ENCODE measurements around the gene C16orf96.

C16orf96 gene

GRCh38 chr16:4593086-4593485 lies 36.9 kb downstream of the C16orf96 start:
- TF ChIP-seq MAX (IDR thresholded peaks at IDR 0.05) (no peak), TAF1 (IDR thresholded peaks at IDR 0.05; ENCODE audit: low read depth) (no peak), FOXM1 (IDR thresholded peaks at IDR 0.05; ENCODE audit: borderline replicate concordance, low read depth) (0 out of 2 replicates have a peak, but pooled peaks have one; percentile 6), EGR1 (IDR thresholded peaks at IDR 0.05) (no peak), CREB1 (IDR thresholded peaks at IDR 0.05; ENCODE audit: low read depth) (no peak), TCF12 (IDR thresholded peaks at IDR 0.05; ENCODE audit: low read depth) (peak; percentile 87), TEAD4 (IDR thresholded peaks at IDR 0.05) (peak; percentile 28; the same call in 1 of the 2 replicates), EP300 (IDR thresholded peaks at IDR 0.05; ENCODE audit: borderline replicate concordance) (peak; percentile 72), RAD21 (IDR thresholded peaks at IDR 0.05; ENCODE audit: low read depth) (no peak), NFIC (IDR thresholded peaks at IDR 0.05) (peak; percentile 56; the same call in 1 of the 2 replicates)
- TF ChIP-seq, protein P1, sequence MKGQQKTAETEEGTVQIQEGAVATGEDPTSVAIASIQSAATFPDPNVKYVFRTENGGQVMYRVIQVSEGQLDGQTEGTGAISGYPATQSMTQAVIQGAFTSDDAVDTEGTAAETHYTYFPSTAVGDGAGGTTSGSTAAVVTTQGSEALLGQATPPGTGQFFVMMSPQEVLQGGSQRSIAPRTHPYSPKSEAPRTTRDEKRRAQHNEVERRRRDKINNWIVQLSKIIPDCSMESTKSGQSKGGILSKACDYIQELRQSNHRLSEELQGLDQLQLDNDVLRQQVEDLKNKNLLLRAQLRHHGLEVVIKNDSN (IDR thresholded peaks at IDR 0.05): no peak

- TF ChIP-seq YY1 (IDR thresholded peaks at IDR 0.05; ENCODE audit: low read depth) (no peak), EGR1 (IDR thresholded peaks at IDR 0.05) (no peak), MAX (IDR thresholded peaks at IDR 0.05) (no peak), TCF12 (IDR thresholded peaks at IDR 0.05; ENCODE audit: low read depth) (no peak), NFIC (IDR thresholded peaks at IDR 0.05) (no peak), RAD21 (IDR thresholded peaks at IDR 0.05; ENCODE audit: low read depth) (no peak), ZBTB7A (IDR thresholded peaks at IDR 0.05; ENCODE audit: low read depth) (no peak), FOXM1 (IDR thresholded peaks at IDR 0.05; ENCODE audit: borderline replicate concordance, low read depth) (no peak), CEBPB (IDR thresholded peaks at IDR 0.05) (no peak), CREB1 (IDR thresholded peaks at IDR 0.05; ENCODE audit: low read depth) (no peak), TEAD4 (IDR thresholded peaks at IDR 0.05) (no peak), EP300 (IDR thresholded peaks at IDR 0.05; ENCODE audit: borderline replicate concordance) (no peak), TAF1 (IDR thresholded peaks at IDR 0.05; ENCODE audit: low read depth) (no peak)
- TF ChIP-seq, protein P1 (IDR thresholded peaks at IDR 0.05): no peak
- TF ChIP-seq, protein P2, sequence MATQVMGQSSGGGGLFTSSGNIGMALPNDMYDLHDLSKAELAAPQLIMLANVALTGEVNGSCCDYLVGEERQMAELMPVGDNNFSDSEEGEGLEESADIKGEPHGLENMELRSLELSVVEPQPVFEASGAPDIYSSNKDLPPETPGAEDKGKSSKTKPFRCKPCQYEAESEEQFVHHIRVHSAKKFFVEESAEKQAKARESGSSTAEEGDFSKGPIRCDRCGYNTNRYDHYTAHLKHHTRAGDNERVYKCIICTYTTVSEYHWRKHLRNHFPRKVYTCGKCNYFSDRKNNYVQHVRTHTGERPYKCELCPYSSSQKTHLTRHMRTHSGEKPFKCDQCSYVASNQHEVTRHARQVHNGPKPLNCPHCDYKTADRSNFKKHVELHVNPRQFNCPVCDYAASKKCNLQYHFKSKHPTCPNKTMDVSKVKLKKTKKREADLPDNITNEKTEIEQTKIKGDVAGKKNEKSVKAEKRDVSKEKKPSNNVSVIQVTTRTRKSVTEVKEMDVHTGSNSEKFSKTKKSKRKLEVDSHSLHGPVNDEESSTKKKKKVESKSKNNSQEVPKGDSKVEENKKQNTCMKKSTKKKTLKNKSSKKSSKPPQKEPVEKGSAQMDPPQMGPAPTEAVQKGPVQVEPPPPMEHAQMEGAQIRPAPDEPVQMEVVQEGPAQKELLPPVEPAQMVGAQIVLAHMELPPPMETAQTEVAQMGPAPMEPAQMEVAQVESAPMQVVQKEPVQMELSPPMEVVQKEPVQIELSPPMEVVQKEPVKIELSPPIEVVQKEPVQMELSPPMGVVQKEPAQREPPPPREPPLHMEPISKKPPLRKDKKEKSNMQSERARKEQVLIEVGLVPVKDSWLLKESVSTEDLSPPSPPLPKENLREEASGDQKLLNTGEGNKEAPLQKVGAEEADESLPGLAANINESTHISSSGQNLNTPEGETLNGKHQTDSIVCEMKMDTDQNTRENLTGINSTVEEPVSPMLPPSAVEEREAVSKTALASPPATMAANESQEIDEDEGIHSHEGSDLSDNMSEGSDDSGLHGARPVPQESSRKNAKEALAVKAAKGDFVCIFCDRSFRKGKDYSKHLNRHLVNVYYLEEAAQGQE (IDR thresholded peaks at IDR 0.05; ENCODE audit: low read depth): no peak
These were observed 38.6 kb downstream of the C16orf96 start for GRCh38 chr16:4594433-4595410.

GRCh38 chr16:4597174-4597573 lies 41.0 kb downstream of the C16orf96 start:
- TF ChIP-seq CREB1 (IDR thresholded peaks at IDR 0.05; ENCODE audit: low read depth) (no peak), CEBPB (IDR thresholded peaks at IDR 0.05) (no peak), YY1 (IDR thresholded peaks at IDR 0.05; ENCODE audit: low read depth) (no peak), MAX (IDR thresholded peaks at IDR 0.05) (no peak), EP300 (IDR thresholded peaks at IDR 0.05; ENCODE audit: borderline replicate concordance) (no peak), TCF12 (IDR thresholded peaks at IDR 0.05; ENCODE audit: low read depth) (no peak), FOXM1 (IDR thresholded peaks at IDR 0.05; ENCODE audit: borderline replicate concordance, low read depth) (no peak), ZBTB7A (IDR thresholded peaks at IDR 0.05; ENCODE audit: low read depth) (no peak), RAD21 (IDR thresholded peaks at IDR 0.05; ENCODE audit: low read depth) (no peak), TAF1 (IDR thresholded peaks at IDR 0.05; ENCODE audit: low read depth) (no peak), TEAD4 (IDR thresholded peaks at IDR 0.05) (no peak), NFIC (IDR thresholded peaks at IDR 0.05) (no peak)
- TF ChIP-seq, protein P1 (IDR thresholded peaks at IDR 0.05): no peak

- TF ChIP-seq FOXM1 (IDR thresholded peaks at IDR 0.05; ENCODE audit: borderline replicate concordance, low read depth) (no peak), TEAD4 (IDR thresholded peaks at IDR 0.05) (no peak), CREB1 (IDR thresholded peaks at IDR 0.05; ENCODE audit: low read depth) (no peak), CEBPB (IDR thresholded peaks at IDR 0.05) (no peak), EGR1 (IDR thresholded peaks at IDR 0.05) (no peak), EP300 (IDR thresholded peaks at IDR 0.05; ENCODE audit: borderline replicate concordance) (no peak), YY1 (IDR thresholded peaks at IDR 0.05; ENCODE audit: low read depth) (no peak)
These were observed 42.9 kb downstream of the C16orf96 start for GRCh38 chr16:4599037-4599436.

DNA sequence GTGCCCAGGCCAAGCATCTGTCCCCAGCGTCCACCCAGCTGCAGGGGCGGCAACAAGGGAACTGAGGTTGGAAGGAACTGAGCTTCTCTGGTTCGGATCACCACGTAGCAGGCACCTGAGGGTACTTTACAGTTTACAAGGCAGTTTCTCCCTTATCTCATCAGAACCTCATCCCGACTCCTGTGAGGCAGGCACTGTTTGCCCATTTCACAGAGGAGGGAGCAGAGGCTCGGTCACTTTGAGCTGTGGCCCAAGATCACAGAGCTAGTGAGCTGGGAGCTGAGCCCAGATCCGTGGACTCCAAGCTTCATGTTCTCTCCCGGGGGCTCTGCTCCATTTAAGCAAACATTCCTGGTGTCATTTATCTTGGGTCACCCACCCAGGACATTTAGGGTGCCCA lies 43.4 kb downstream of the C16orf96 start:
- no peak for TF ChIP-seq ZBTB7A (IDR thresholded peaks at IDR 0.05; ENCODE audit: low read depth)
- TF ChIP-seq MAX (IDR thresholded peaks at IDR 0.05): no peak
- no peak for TF ChIP-seq RAD21 (IDR thresholded peaks at IDR 0.05; ENCODE audit: low read depth)
- TF ChIP-seq TAF1 (IDR thresholded peaks at IDR 0.05; ENCODE audit: low read depth): no peak
- TF ChIP-seq CEBPB (IDR thresholded peaks at IDR 0.05): no peak
- TF ChIP-seq EP300 (IDR thresholded peaks at IDR 0.05; ENCODE audit: borderline replicate concordance): no peak
- TF ChIP-seq, protein P2 (IDR thresholded peaks at IDR 0.05; ENCODE audit: low read depth): no peak
